Trophoblast cell (in vitro differentiated cells and primary cell): ENCODE measurements around the gene DNAH5.

Source experiments
- DNase-seq, 2 donors: peaks; one replicate each; pipeline ENCODE4 v3.0.0-alpha.2; 2016
- H2AFZ ChIP-seq: 2 replicates; pipeline ENCODE4 v1.6.1; 2013; ENCODE audit warnings: low read length, moderate library complexity, mild to moderate bottlenecking; ENCODE audit not compliant: insufficient read depth, poor library complexity
- H2AK5ac ChIP-seq: 2 replicates; pipeline ENCODE4 v1.6.1; 2013; ENCODE audit warnings: mild to moderate bottlenecking, low read length
- H2BK120ac ChIP-seq: 2 replicates; pipeline ENCODE4 v1.6.1; 2013; ENCODE audit warnings: low read length, mild to moderate bottlenecking, moderate library complexity; ENCODE audit not compliant: insufficient read depth, poor library complexity
- H2BK12ac ChIP-seq: 2 replicates; pipeline ENCODE4 v1.6.1; 2013; ENCODE audit warnings: mild to moderate bottlenecking, low read length, moderate library complexity
- H2BK5ac ChIP-seq: 2 replicates; pipeline ENCODE4 v1.6.1; 2013; ENCODE audit warnings: low read length, low read depth, moderate library complexity, mild to moderate bottlenecking; ENCODE audit not compliant: poor library complexity
- H3K14ac ChIP-seq: 2 replicates; pipeline ENCODE4 v1.6.1; 2013; ENCODE audit warnings: mild to moderate bottlenecking, low read length
- H3K18ac ChIP-seq: 2 replicates; pipeline ENCODE4 v1.6.1; 2013; ENCODE audit warnings: mild to moderate bottlenecking, low read length
- H3K23ac ChIP-seq: 2 replicates; pipeline ENCODE4 v1.6.1; 2013; ENCODE audit warnings: low read length
- H3K27ac ChIP-seq: 2 replicates; pipeline ENCODE4 v1.5.1; 2013; ENCODE audit warnings: low read depth, mild to moderate bottlenecking, inconsistent platforms, low read length, moderate library complexity
- H3K27me3 ChIP-seq: 2 replicates; pipeline ENCODE4 v1.6.1; 2013; ENCODE audit warnings: inconsistent platforms, mild to moderate bottlenecking, low read length, moderate library complexity; ENCODE audit not compliant: insufficient read depth
- H3K36me3 ChIP-seq, 2 experiments: 1 replicate in 1 of 2; 2 replicates in 1 of 2; pipeline ENCODE4 v1.6.1; 2013; ENCODE audit warnings: low read length in 2 of 2, mild to moderate bottlenecking in 2 of 2, moderate library complexity in 1 of 2; ENCODE audit not compliant: insufficient read depth in 2 of 2, control insufficient read depth in 1 of 2
- H3K4ac ChIP-seq: 2 replicates; pipeline ENCODE4 v1.6.1; 2013; ENCODE audit warnings: low read depth, mild to moderate bottlenecking, low read length, moderate library complexity
- H3K4me1 ChIP-seq, 2 experiments: 1 replicate in 1 of 2; 2 replicates in 1 of 2; pipeline ENCODE4 v1.6.1; 2013; ENCODE audit warnings: low read length in 2 of 2, mild to moderate bottlenecking in 2 of 2, moderate library complexity in 1 of 2; ENCODE audit not compliant: insufficient read depth in 2 of 2, control insufficient read depth in 1 of 2
- H3K4me2 ChIP-seq: 2 replicates; pipeline ENCODE4 v1.6.1; 2013; ENCODE audit warnings: inconsistent platforms, mild to moderate bottlenecking, low read length, moderate library complexity
- H3K4me3 ChIP-seq: 2 replicates; pipeline ENCODE4 v1.5.1; 2013; ENCODE audit warnings: mild to moderate bottlenecking, low read depth, low read length, inconsistent platforms
- H3K79me1 ChIP-seq: one replicate; pipeline ENCODE4 v1.6.1; 2013; ENCODE audit warnings: low read length
- H3K79me2 ChIP-seq: 2 replicates; pipeline ENCODE4 v1.6.1; 2013; ENCODE audit warnings: low read length, mild to moderate bottlenecking; ENCODE audit not compliant: control insufficient read depth, insufficient read depth, poor library complexity
- H3K9ac ChIP-seq: 2 replicates; pipeline ENCODE4 v1.6.1; 2013; ENCODE audit warnings: mild to moderate bottlenecking, low read length
- H3K9me3 ChIP-seq: 2 replicates; pipeline ENCODE4 v1.6.1; 2013; ENCODE audit warnings: low read depth, mild to moderate bottlenecking, control low read depth, inconsistent platforms, low read length; ENCODE audit not compliant: insufficient read depth
- H4K12ac ChIP-seq: 2 replicates; pipeline ENCODE4 v1.6.1; 2013; ENCODE audit warnings: low read depth, mild to moderate bottlenecking, low read length, moderate library complexity
- H4K8ac ChIP-seq: 2 replicates; pipeline ENCODE4 v1.6.1; 2013; ENCODE audit warnings: low read depth, mild to moderate bottlenecking, low read length, moderate library complexity
- H4K91ac ChIP-seq: one replicate; pipeline ENCODE4 v1.6.1; 2013; ENCODE audit warnings: low read depth, mild to moderate bottlenecking, low read length, moderate library complexity
- WGBS: extraction: QIAGEN DNeasy Blood & Tissue Kit; methylation state at CpG from one replicate; pipeline ENCODE4 v1.1.7; 2013; ENCODE audit warnings: missing lambda C conversion rate; ENCODE audit not compliant: insufficient read length, insufficient coverage; ENCODE audit errors: extremely low coverage; 5-methylcytosine and 5-hydroxymethylcytosine counted together

Gene DNAH5

DNA sequence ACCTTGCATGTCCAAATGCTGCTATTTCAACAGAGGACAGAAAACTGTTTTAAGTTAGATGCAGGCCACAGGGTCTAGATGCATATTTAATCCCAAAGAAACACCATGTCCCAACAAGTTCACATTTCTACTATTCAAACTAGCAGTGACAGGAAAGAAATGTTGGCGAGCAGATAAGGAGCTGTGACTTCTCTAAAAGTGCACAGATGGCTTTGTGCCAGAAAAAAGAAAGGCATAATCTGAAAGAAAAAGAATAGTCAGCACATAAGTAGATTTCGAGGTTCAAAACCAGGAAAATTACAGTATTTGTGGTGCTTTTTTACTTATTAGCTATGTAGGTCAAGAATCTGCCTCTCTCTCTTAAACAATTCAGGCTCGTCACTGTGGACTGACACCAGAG lies 178.3 kb downstream of the DNAH5 start:
- no peak overlapping the region for H3K18ac ChIP-seq
- H3K27me3 ChIP-seq: no peaks in the 10 kb centered on the region
- no peaks in the 10 kb centered on the region for H3K9me3 ChIP-seq
- no peak overlapping the region for H4K12ac ChIP-seq
- no peak overlapping the region for H2AFZ ChIP-seq
- WGBS: no CpG with 5 or more reads among the region's 3 CpGs
- no peak overlapping the region for H2BK12ac ChIP-seq
- H3K4me2 ChIP-seq: no peak overlapping the region
- H2BK5ac ChIP-seq: no peak overlapping the region
- no peaks in the 10 kb centered on the region for H3K4me1 ChIP-seq
- H3K4me3 ChIP-seq: no peak overlapping the region
- H3K23ac ChIP-seq: no peak overlapping the region
- no peak overlapping the region for H2BK120ac ChIP-seq
- H3K14ac ChIP-seq: no peak overlapping the region
- no peak overlapping the region for H2AK5ac ChIP-seq
- no peak overlapping the region for H3K4ac ChIP-seq
- H3K36me3 ChIP-seq: no peaks in the 10 kb centered on the region
- H4K8ac ChIP-seq: no peak overlapping the region
- no peak overlapping the region for H3K9ac ChIP-seq
- H3K79me1 ChIP-seq: no peaks in the 10 kb centered on the region
- no peak overlapping the region for H4K91ac ChIP-seq
- no peak for DNase-seq
- H3K27ac ChIP-seq: no peak overlapping the region
- H3K79me2 ChIP-seq: no peaks in the 10 kb centered on the region

DNA sequence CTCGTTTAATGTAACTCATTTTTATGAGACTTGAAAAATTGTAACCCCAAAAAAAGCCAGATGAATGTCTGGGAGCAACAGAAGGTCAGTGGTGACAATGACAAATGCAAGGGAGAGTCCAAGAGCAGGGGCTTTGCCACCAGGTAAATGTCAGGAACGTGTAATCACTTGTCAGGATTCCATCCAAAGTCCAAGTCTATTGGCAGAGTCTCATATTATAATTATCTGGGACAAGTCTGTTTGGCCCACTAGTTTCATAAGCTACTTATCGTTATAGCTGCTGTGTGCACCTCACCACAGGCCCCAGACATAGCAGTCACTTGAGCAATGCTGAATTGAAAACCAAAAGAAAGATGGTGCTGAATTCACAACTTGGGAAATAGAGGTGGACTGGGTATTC lies 180.8 kb downstream of the DNAH5 start:
- H3K4me1 ChIP-seq: no peaks in the 10 kb centered on the region
- no peak overlapping the region for H3K14ac ChIP-seq

DNA sequence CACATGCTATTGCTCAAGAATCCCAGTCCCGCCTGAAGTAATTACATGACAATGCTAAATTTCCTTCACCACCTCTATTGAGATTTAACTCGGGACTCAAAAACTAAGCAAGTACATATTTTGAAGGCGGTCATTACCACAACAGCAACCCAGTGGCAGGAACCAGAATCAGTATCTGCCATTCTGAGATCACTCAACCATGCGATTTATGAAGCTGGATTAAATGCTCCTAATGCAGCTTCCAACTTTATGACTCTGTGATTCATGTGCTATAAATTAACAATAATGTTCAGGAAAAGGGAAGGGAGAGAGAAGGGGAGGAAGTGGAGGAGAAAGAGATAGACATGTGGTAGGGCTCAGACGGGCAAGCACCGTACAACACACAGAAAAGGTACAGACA lies 194.7 kb downstream of the DNAH5 start:
- H3K18ac ChIP-seq: no peak overlapping the region
- no peaks in the 10 kb centered on the region for H3K27me3 ChIP-seq
- H2BK12ac ChIP-seq: no peak overlapping the region
- no peak overlapping the region for H2AFZ ChIP-seq
- H3K27ac ChIP-seq: no peak overlapping the region
- no peak overlapping the region for H3K14ac ChIP-seq
- no peaks in the 10 kb centered on the region for H3K4me1 ChIP-seq
- no peak overlapping the region for H3K4me3 ChIP-seq
- no peak overlapping the region for H2BK5ac ChIP-seq
- no peaks in the 10 kb centered on the region for H3K9me3 ChIP-seq
- H3K36me3 ChIP-seq: no peaks in the 10 kb centered on the region
- WGBS: no CpG with 5 or more reads among the region's 6 CpGs
- no peak overlapping the region for H4K12ac ChIP-seq
- H4K91ac ChIP-seq: no peak overlapping the region
- no peak overlapping the region for H2BK120ac ChIP-seq
- no peak overlapping the region for H2AK5ac ChIP-seq
- DNase-seq: no peak
- H3K4ac ChIP-seq: no peak overlapping the region
- no peak overlapping the region for H3K9ac ChIP-seq
- H4K8ac ChIP-seq: no peak overlapping the region
- no peak overlapping the region for H3K4me2 ChIP-seq
- no peaks in the 10 kb centered on the region for H3K79me2 ChIP-seq
- no peak overlapping the region for H3K23ac ChIP-seq
- no peaks in the 10 kb centered on the region for H3K79me1 ChIP-seq

More for the DNA sequence above, 180.8 kb downstream of the DNAH5 start:
- Histone ChIP-seq H3K27me3 (no peaks in the 10 kb centered on the region), H3K27ac (no peak overlapping the region), H3K9me3 (no peaks in the 10 kb centered on the region), H3K79me2 (no peaks in the 10 kb centered on the region), H3K79me1 (no peaks in the 10 kb centered on the region), H3K18ac (no peak overlapping the region), H2AFZ (no peak overlapping the region), H2BK12ac (no peak overlapping the region), H2BK5ac (no peak overlapping the region), H3K23ac (no peak overlapping the region), H3K4me3 (no peak overlapping the region), H3K4me2 (no peak overlapping the region), H3K4ac (no peak overlapping the region), H4K12ac (no peak overlapping the region), H4K91ac (no peak overlapping the region), H4K8ac (no peak overlapping the region), H2BK120ac (no peak overlapping the region), H2AK5ac (no peak overlapping the region), H3K9ac (no peak overlapping the region), H3K36me3 (no peaks in the 10 kb centered on the region)
- no peak for DNase-seq
- no CpG with 5 or more reads among the region's 3 CpGs for WGBS

DNA sequence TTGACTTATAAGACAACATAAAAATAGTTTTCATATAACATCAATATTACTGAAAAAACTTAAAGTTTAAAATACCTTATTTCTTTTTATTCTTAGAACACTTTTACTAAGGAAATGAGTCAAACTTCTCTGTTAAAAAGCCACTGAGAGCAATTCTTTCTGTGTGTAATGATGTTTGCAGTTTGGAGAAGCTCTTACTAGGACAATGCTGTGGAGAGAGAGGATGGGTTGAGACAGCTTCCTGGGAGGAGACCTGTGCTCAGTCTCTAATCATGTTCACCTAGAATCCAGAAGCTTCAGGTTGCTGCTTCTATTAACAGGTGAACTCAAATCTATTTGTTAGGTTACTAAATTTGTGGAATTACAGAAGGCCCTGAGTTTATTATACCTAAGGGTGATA lies 198.5 kb downstream of the DNAH5 start:
- no peaks in the 10 kb centered on the region for H3K79me2 ChIP-seq

More for the DNA sequence above, 198.5 kb downstream of the DNAH5 start:
- no peak overlapping the region for H4K8ac ChIP-seq
- H3K79me1 ChIP-seq: no peaks in the 10 kb centered on the region
- no peak overlapping the region for H3K4me3 ChIP-seq
- no peak overlapping the region for H2AK5ac ChIP-seq
- H2BK5ac ChIP-seq: no peak overlapping the region
- no peak overlapping the region for H3K23ac ChIP-seq
- H4K12ac ChIP-seq: no peak overlapping the region
- H3K27ac ChIP-seq: no peak overlapping the region
- H4K91ac ChIP-seq: no peak overlapping the region
- no peak overlapping the region for H3K18ac ChIP-seq
- no peak for DNase-seq
- H2BK120ac ChIP-seq: no peak overlapping the region
- H3K27me3 ChIP-seq: no peaks in the 10 kb centered on the region
- H3K9me3 ChIP-seq: no peaks in the 10 kb centered on the region
- no peak overlapping the region for H2AFZ ChIP-seq
- H3K9ac ChIP-seq: no peak overlapping the region
- H3K4me2 ChIP-seq: no peak overlapping the region
- H3K36me3 ChIP-seq: no peaks in the 10 kb centered on the region
- H3K4ac ChIP-seq: no peak overlapping the region
- H3K14ac ChIP-seq: no peak overlapping the region
- H2BK12ac ChIP-seq: no peak overlapping the region
- no peaks in the 10 kb centered on the region for H3K4me1 ChIP-seq
